AG10803 (cell line): ENCODE measurements around the gene PDXK.
A peak's percentile ranks its signal among the peaks of the same experiment; 100 is the strongest.

Source experiments
- DNase-seq: peaks from one replicate; pipeline ENCODE4 v3.0.0; 2010; ENCODE audit warnings: low read depth
- H3K4me3 ChIP-seq: 2 replicates; pipeline ENCODE4 v1.5.1; 2011; ENCODE audit warnings: mild to moderate bottlenecking, low read length, control low read depth
- CTCF ChIP-seq: conservative IDR thresholded peaks from 2 replicates; pipeline ENCODE4 v1.5.1; 2011; ENCODE audit warnings: mild to moderate bottlenecking, low read length, control low read depth, inconsistent platforms

PDXK gene

GRCh38 chr21:43771698-43772424 is 52.9 kb downstream of the PDXK start:
- no peak for TF ChIP-seq CTCF
- no peak for DNase-seq
- H3K4me3 ChIP-seq, result no peak overlapping the region

- TF ChIP-seq CTCF, result no peak
- no peak for DNase-seq
- no peak overlapping the region for H3K4me3 ChIP-seq
Observed at GRCh38 chr21:43772425-43772821, 53.5 kb downstream of the PDXK start.

- H3K4me3 ChIP-seq, result no peak overlapping the region
- TF ChIP-seq CTCF, result no peak
- DNase-seq, result no peak
Observed at GRCh38 chr21:43774163-43774562, 55.2 kb downstream of the PDXK start.

GRCh38 chr21:43775190-43775589 is 56.3 kb downstream of the PDXK start:
- TF ChIP-seq CTCF, result no peak
- H3K4me3 ChIP-seq, result peak overlapping the region; percentile 83
- no peak for DNase-seq

GRCh38 chr21:43775795-43776430 is 57.0 kb downstream of the PDXK start, which contains the start of gene CSTB:
CSTB (minus strand) TSS chr21:43776308; CDS start chr21:43776269, 39 bp downstream.
- peak within 1 kb of the TSS; percentile 83 for H3K4me3 ChIP-seq
- TF ChIP-seq CTCF, result no peak
- peak; percentile 62 for DNase-seq

GRCh38 chr21:43777953-43778352 is 59.0 kb downstream of the PDXK start:
- no peak for DNase-seq
- TF ChIP-seq CTCF, result no peak
- no peak overlapping the region for H3K4me3 ChIP-seq
